Subcutaneous abdominal adipose tissue (tissue), 5 donors: ENCODE measurements around the gene FAM136A.

Source experiments
- H3K27ac ChIP-seq: one replicate; pipeline ENCODE4 v1.7.0; 2013; ENCODE audit warnings: low read depth, mild to moderate bottlenecking, inconsistent platforms, low read length, moderate library complexity
- H3K27me3 ChIP-seq, 5 donors: one replicate each; pipeline ENCODE4 v1.7.0; 2013; ENCODE audit warnings: low read length in 5 of 5, inconsistent platforms in 1 of 5; ENCODE audit not compliant: control insufficient read depth in 5 of 5, insufficient read depth in 4 of 5
- H3K36me3 ChIP-seq, 5 donors: one replicate each; pipeline ENCODE4 v1.7.0; 2013; ENCODE audit warnings: low read length in 5 of 5; ENCODE audit not compliant: control insufficient read depth in 5 of 5, insufficient read depth in 5 of 5
- H3K4me1 ChIP-seq, 5 donors: one replicate each; pipeline ENCODE4 v1.7.0; 2013; ENCODE audit warnings: low read length in 5 of 5, mild to moderate bottlenecking in 3 of 5, moderate library complexity in 1 of 5; ENCODE audit not compliant: control insufficient read depth in 5 of 5, insufficient read depth in 5 of 5
- H3K4me3 ChIP-seq, 5 donors: one replicate each; pipeline ENCODE4 v1.7.0; 2013; ENCODE audit warnings: low read length in 5 of 5, low read depth in 1 of 5
- H3K9ac ChIP-seq, 5 donors: one replicate each; pipeline ENCODE4 v1.7.0; 2013; ENCODE audit warnings: low read length in 5 of 5, mild to moderate bottlenecking in 4 of 5, moderate library complexity in 3 of 5
- H3K9me3 ChIP-seq, 5 donors: one replicate each; pipeline ENCODE4 v1.7.0; 2013; ENCODE audit warnings: low read length in 5 of 5; ENCODE audit not compliant: control insufficient read depth in 5 of 5
- donor health status: healthy.
- donor health status: healthy.
- donor health status: healthy.
- donor health status: healthy.
- donor health status: healthy.

FAM136A gene

GRCh38 chr2:70261501-70261900 is 40.4 kb downstream of the FAM136A start:
- H3K4me3 ChIP-seq, result no peak overlapping the region
- peaks cover 0 to 4% (median 0%) of the 10 kb centered on the region in 5 donors for H3K9me3 ChIP-seq
- H3K27ac ChIP-seq, result peak overlapping the region; percentile 11
- H3K4me1 ChIP-seq, result peaks cover 4 to 50% (median 45%) of the 10 kb centered on the region in 5 donors
- H3K36me3 ChIP-seq, result peaks cover 15 to 46% (median 35%) of the 10 kb centered on the region in 5 donors
- no peaks in the 10 kb centered on the region for H3K27me3 ChIP-seq
- H3K9ac ChIP-seq, result peak overlapping the region in 1 of 5 donors; percentile 47

- H3K4me1 ChIP-seq, result peaks cover 4 to 45% (median 42%) of the 10 kb centered on the region in 5 donors
- H3K9ac ChIP-seq, result peak overlapping the region; percentile 31 to 85 (median 71)
- peak overlapping the region; percentile 84 to 95 (median 86) for H3K4me3 ChIP-seq
- H3K27ac ChIP-seq, result peak overlapping the region; percentile 78
- peaks cover 0 to 4% (median 0%) of the 10 kb centered on the region in 5 donors for H3K9me3 ChIP-seq
- peaks cover 8 to 27% (median 17%) of the 10 kb centered on the region in 5 donors for H3K36me3 ChIP-seq
- no peaks in the 10 kb centered on the region for H3K27me3 ChIP-seq
Observed at GRCh38 chr2:70258532-70258875, 43.4 kb downstream of the FAM136A start.

GRCh38 chr2:70255637-70256314 is 46.1 kb downstream of the FAM136A start:
- Histone ChIP-seq H3K4me1 (peaks cover 4 to 32% (median 25%) of the 10 kb centered on the region in 5 donors), H3K9ac (no peak overlapping the region), H3K4me3 (no peak overlapping the region), H3K27me3 (no peaks in the 10 kb centered on the region), H3K27ac (no peak overlapping the region), H3K9me3 (peaks cover 0 to 4% (median 0%) of the 10 kb centered on the region in 5 donors), H3K36me3 (peaks cover 0 to 7% (median 2%) of the 10 kb centered on the region in 5 donors)

GRCh38 chr2:70250434-70250833 is 51.4 kb downstream of the FAM136A start:
- Histone ChIP-seq H3K4me3 (no peak overlapping the region), H3K27ac (no peak overlapping the region), H3K27me3 (no peaks in the 10 kb centered on the region), H3K9ac (no peak overlapping the region), H3K4me1 (peaks cover 1 to 22% (median 17%) of the 10 kb centered on the region in 5 donors), H3K36me3 (no peaks in the 10 kb centered on the region), H3K9me3 (no peaks in the 10 kb centered on the region)

DNA sequence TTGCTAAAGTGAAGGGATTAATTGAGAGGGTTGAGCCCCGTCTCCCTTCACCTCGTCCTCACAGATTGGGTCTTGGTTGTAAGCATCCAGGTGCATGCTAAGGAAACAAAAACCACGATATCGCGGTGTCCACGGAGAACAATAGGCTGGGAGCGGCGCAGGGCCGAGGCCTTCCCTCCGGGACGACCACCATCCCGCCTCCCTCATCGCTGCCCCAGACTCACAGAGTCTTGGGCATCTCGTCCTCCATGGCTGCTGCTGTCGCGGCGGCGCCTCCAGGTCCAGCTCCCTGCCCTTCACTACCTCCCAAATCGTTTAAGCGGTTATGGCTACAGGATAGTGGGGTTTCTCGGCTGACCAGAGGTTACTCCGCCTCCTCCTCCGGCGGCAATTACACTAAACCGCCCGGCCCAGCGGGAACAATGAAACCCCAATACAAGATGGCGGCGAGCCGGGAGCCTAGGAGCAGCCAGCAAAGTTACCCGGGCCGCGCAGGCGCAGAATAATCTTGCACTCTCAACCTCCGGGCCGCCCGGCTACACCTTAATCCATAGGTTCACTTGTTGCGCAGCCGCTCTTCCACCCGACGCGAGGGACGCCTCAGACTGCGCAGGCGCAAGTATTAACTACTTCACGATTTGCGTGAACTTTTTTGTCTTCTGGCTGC is 53.6 kb downstream of the FAM136A start, which contains the start of gene TIA1:
TSS of gene TIA1 (minus strand) at position 448 of the 667 bp plus-strand sequence. CDS start at position 250, 198 bp downstream.
- H3K27ac ChIP-seq, result peak within 1 kb of the TSS; percentile 99
- no peaks in the 10 kb centered on the region for H3K9me3 ChIP-seq
- peak within 1 kb of the TSS; percentile 79 to 100 (median 96) for H3K4me3 ChIP-seq
- no peaks in the 10 kb centered on the region for H3K27me3 ChIP-seq
- H3K36me3 ChIP-seq, result no peaks in the 10 kb centered on the region
- H3K4me1 ChIP-seq, result peaks cover 1 to 36% (median 26%) of the 10 kb centered on the region in 5 donors
- peak within 1 kb of the TSS; percentile 81 to 99 (median 93) for H3K9ac ChIP-seq

DNA sequence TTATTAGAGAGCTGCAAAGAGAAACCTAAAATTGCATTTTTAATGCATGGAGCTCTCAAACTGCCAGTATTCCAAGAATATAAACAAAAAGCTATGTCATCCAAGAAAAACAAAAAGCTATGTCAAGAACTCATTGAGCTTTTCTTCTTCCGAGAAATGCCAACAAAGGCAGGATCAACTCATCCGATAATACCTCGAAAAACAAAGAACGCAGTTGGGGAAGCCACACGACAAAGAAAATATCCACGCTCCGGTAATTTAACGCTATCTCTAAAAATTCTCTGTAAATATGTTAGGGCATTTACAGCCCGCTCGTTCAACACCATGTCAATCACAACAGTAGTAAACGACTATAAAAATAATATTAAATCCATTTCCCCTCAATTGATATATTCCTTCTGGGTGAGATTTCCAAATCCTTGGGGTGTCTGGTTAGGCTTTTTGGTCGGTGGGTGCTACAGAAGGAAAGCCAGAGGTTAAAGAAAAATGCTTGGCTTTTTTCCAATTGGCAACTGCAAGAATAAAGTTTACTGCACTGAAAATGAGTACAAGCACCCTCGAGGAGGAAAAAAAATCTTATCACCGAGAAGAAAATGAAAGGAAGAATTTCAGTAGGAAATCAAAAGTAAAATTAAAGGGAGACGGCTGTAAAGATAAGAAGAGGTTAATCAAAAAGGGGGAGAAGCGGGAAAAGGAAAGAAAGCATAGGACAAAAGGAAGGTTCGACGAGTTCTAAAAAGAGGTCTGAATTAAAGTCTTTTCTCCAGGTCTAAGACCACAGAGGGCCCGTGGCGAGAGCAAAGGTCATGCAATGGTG is 54.3 kb downstream of the FAM136A start:
- no peaks in the 10 kb centered on the region for H3K9me3 ChIP-seq
- H3K27me3 ChIP-seq, result no peaks in the 10 kb centered on the region
- H3K27ac ChIP-seq, result peak overlapping the region; percentile 99
- peak overlapping the region; percentile 79 to 100 (median 96) for H3K4me3 ChIP-seq
- H3K4me1 ChIP-seq, result peaks cover 1 to 36% (median 26%) of the 10 kb centered on the region in 5 donors
- H3K9ac ChIP-seq, result peak overlapping the region; percentile 81 to 99 (median 93)
- no peaks in the 10 kb centered on the region for H3K36me3 ChIP-seq
